Measurements from ENCODE around the gene ATP8B4.
"Not testable (repeated sequence)": the region's sequence is repeated elsewhere in the genome, so short reads cannot be mapped to it uniquely, and the experiment has no call there.

Gene ATP8B4

GRCh38 chr15:50119063-50120040 lies at the start of gene ATP8B4:
Gene ATP8B4 (minus strand): TSS chr15:50119233. CDS start chr15:50106966, 12,267 bp downstream.
- in situ Hi-C loops (cut with MboI; ENCODE audit: low sequenced_read_pairs), result no loop called here

GRCh38 chr15:50168379-50168778 lies 49.3 kb upstream of the ATP8B4 start:
- in situ Hi-C loops (cut with MboI; ENCODE audit: low sequenced_read_pairs), result no loop called here

GRCh38 chr15:50167110-50167509 lies 48.1 kb upstream of the ATP8B4 start:
- in situ Hi-C loops (cut with MboI; ENCODE audit: low sequenced_read_pairs), result no loop called here

- in situ Hi-C loops (cut with MboI; ENCODE audit: low sequenced_read_pairs), result no loop called here
These were observed 47.2 kb upstream of the ATP8B4 start for GRCh38 chr15:50166216-50166615.

GRCh38 chr15:50164458-50164857 lies 45.4 kb upstream of the ATP8B4 start:
- in situ Hi-C loops (cut with MboI; ENCODE audit: low sequenced_read_pairs), result no loop called here

- in situ Hi-C loops (cut with MboI; ENCODE audit: low sequenced_read_pairs), result no loop called here
These were observed 44.8 kb upstream of the ATP8B4 start for GRCh38 chr15:50163719-50164410.

- in situ Hi-C loops (cut with MboI; ENCODE audit: low sequenced_read_pairs), result no loop called here
These were observed 44.1 kb upstream of the ATP8B4 start for GRCh38 chr15:50162969-50163718.

- in situ Hi-C loops (cut with MboI; ENCODE audit: low sequenced_read_pairs), result not testable (repeated sequence)
These were observed 39.2 kb upstream of the ATP8B4 start for GRCh38 chr15:50158236-50158635.

- in situ Hi-C loops (cut with MboI; ENCODE audit: low sequenced_read_pairs), result no loop called here
These were observed 32.4 kb upstream of the ATP8B4 start for GRCh38 chr15:50151476-50151875.

GRCh38 chr15:50150851-50151250 lies 31.8 kb upstream of the ATP8B4 start:
- in situ Hi-C loops (cut with MboI; ENCODE audit: low sequenced_read_pairs), result no loop called here

- in situ Hi-C loops (cut with MboI; ENCODE audit: low sequenced_read_pairs), result no loop called here
These were observed 31.3 kb upstream of the ATP8B4 start for GRCh38 chr15:50150349-50150748.

- in situ Hi-C loops (cut with MboI; ENCODE audit: low sequenced_read_pairs), result loop anchor here (25.0 kb wide), 1 partner anchor 1287 kb away; no protein-coding TSS in a partner anchor
These were observed 30.1 kb upstream of the ATP8B4 start for GRCh38 chr15:50149090-50149489.

- in situ Hi-C loops (cut with MboI; ENCODE audit: low sequenced_read_pairs), result loop anchor here (25.0 kb wide), 1 partner anchor 1286 kb away; no protein-coding TSS in a partner anchor
These were observed 29.4 kb upstream of the ATP8B4 start for GRCh38 chr15:50148362-50148963.

GRCh38 chr15:50146632-50147031 lies 27.6 kb upstream of the ATP8B4 start:
- in situ Hi-C loops (cut with MboI; ENCODE audit: low sequenced_read_pairs), result loop anchor here (25.0 kb wide), 1 partner anchor 1284 kb away; no protein-coding TSS in a partner anchor

- in situ Hi-C loops (cut with MboI; ENCODE audit: low sequenced_read_pairs), result loop anchor here (25.0 kb wide), 1 partner anchor 1283 kb away; no protein-coding TSS in a partner anchor
These were observed 26.4 kb upstream of the ATP8B4 start for GRCh38 chr15:50145451-50145872.

GRCh38 chr15:50144341-50145120 lies 25.5 kb upstream of the ATP8B4 start:
- in situ Hi-C loops (cut with MboI; ENCODE audit: low sequenced_read_pairs), result loop anchor here (25.0 kb wide), 1 partner anchor 1282 kb away; no protein-coding TSS in a partner anchor

- in situ Hi-C loops (cut with MboI; ENCODE audit: low sequenced_read_pairs), result loop anchor here (25.0 kb wide), 1 partner anchor 1281 kb away; no protein-coding TSS in a partner anchor
These were observed 24.3 kb upstream of the ATP8B4 start for GRCh38 chr15:50143255-50143860.

- in situ Hi-C loops (cut with MboI; ENCODE audit: low sequenced_read_pairs), result loop anchor here (25.0 kb wide), 1 partner anchor 1280 kb away; no protein-coding TSS in a partner anchor
These were observed 22.8 kb upstream of the ATP8B4 start for GRCh38 chr15:50141856-50142255.

GRCh38 chr15:50140983-50141382 lies 21.9 kb upstream of the ATP8B4 start:
- in situ Hi-C loops (cut with MboI; ENCODE audit: low sequenced_read_pairs), result loop anchor here (25.0 kb wide), 1 partner anchor 1279 kb away; no protein-coding TSS in a partner anchor

Measured in HL-60/S4 treated with phorbol 12-myristate 13-acetate at 8.2 ng/mL for 4 days and 3 days (cell line).